HCT116 (cell line): ENCODE results near the gene LRFN3.

Experiments
- CTCF ChIP-seq, 3 experiments: fragments of 200-600 bp in 1 of 3; sonication (generic) in 1 of 3; IDR thresholded peaks in 2 of 3; conservative IDR thresholded peaks in 1 of 3; 2 replicates each; pipeline ENCODE4 v1.5.1; 2012 to 2017; ENCODE audit warnings: low read depth in 2 of 3, low read length in 2 of 3, antibody characterized with exemption in 1 of 3, borderline replicate concordance in 1 of 3, control low read depth in 1 of 3, mild to moderate bottlenecking in 1 of 3, mixed read lengths in 1 of 3, mixed run types in 1 of 3, moderate library complexity in 1 of 3; ENCODE audit not compliant: insufficient read depth in 1 of 3
- EZH2phosphoT487 ChIP-seq: fragments of 200-600 bp; IDR thresholded peaks from 2 replicates; pipeline ENCODE4 v1.6.1; 2018; ENCODE audit warnings: antibody characterized with exemption, borderline replicate concordance
- RAD21 ChIP-seq: IDR thresholded peaks from 2 replicates; pipeline ENCODE4 v1.6.1; 2012; ENCODE audit warnings: low read depth, mild to moderate bottlenecking
- TCF7L2 ChIP-seq: IDR thresholded peaks from 2 replicates; pipeline ENCODE4 v1.7.0; 2011; ENCODE audit warnings: borderline replicate concordance, inconsistent platforms; ENCODE audit not compliant: insufficient read depth, insufficient read length; ENCODE audit errors: extremely low read depth
- YY1 ChIP-seq: IDR thresholded peaks from 2 replicates; pipeline ENCODE4 v1.6.1; 2011; ENCODE audit warnings: low read length, low read depth, moderate library complexity, mild to moderate bottlenecking; ENCODE audit not compliant: insufficient replicate concordance; ENCODE audit errors: extremely low read depth

- TF ChIP-seq YY1 (no peak), EZH2phosphoT487 (no peak), CTCF (IDR thresholded peaks at IDR 0.05 in 2 of 3, conservative IDR thresholded peaks at IDR 0.05 in 1 of 3; ENCODE audit: borderline replicate concordance in 1 of 3, insufficient read depth in 1 of 3, low read depth in 2 of 3, low read length in 2 of 3) (no peak), RAD21 (no peak), TCF7L2 (no peak)
Measured at GRCh38 chr19:35991731-35992450, 55.7 kb downstream of the LRFN3 start.
